ENCODE results near the gene RGP1. TPM values are rescaled to one million over a fixed set of nuclear protein-coding genes. Genes with fewer than 3 reads are reported as not detected.

RGP1 gene
- total RNA-seq, 2 donors from 2014 or later: 52.0 to 53.9 TPM

- Histone ChIP-seq H3K27ac (no peak overlapping the region), H3K9me3 (no peaks in the 10 kb centered on the region), H3K4me1 (no peaks in the 10 kb centered on the region), H3K36me3 (peaks cover 59% of the 10 kb centered on the region), H3K4me3 (no peak overlapping the region), H3K27me3 (no peaks in the 10 kb centered on the region), H3K9ac (ENCODE audit: low read depth in 2 of 2, low read length in 2 of 2) (no peak overlapping the region)
- intact Hi-C loops (cut with DNase I): no loop called here
- TF ChIP-seq CTCF (IDR thresholded peaks at IDR 0.05): no peak
- no peak for DNase-seq
Measured at GRCh38 chr9:35716230-35716629, 32.9 kb upstream of the RGP1 start.

- no peak overlapping the region for H3K27ac ChIP-seq
- DNase-seq: no peak
- H3K4me3 ChIP-seq: no peak overlapping the region
- TF ChIP-seq CTCF (IDR thresholded peaks at IDR 0.05): no peak
- intact Hi-C loops (cut with DNase I): no loop called here
- no peak overlapping the region for H3K9ac ChIP-seq (ENCODE audit: low read depth in 2 of 2, low read length in 2 of 2)
- H3K36me3 ChIP-seq: peaks cover 67% of the 10 kb centered on the region
- H3K9me3 ChIP-seq: no peaks in the 10 kb centered on the region
- no peaks in the 10 kb centered on the region for H3K27me3 ChIP-seq
- no peaks in the 10 kb centered on the region for H3K4me1 ChIP-seq
Measured at GRCh38 chr9:35717132-35717870, 31.8 kb upstream of the RGP1 start.

- intact Hi-C loops (cut with DNase I): no loop called here
- H3K27me3 ChIP-seq: no peaks in the 10 kb centered on the region
- H3K27ac ChIP-seq: no peak overlapping the region
- H3K36me3 ChIP-seq: peaks cover 68% of the 10 kb centered on the region
- no peak for TF ChIP-seq CTCF (IDR thresholded peaks at IDR 0.05)
- DNase-seq: no peak
- no peaks in the 10 kb centered on the region for H3K4me1 ChIP-seq
- H3K4me3 ChIP-seq: no peak overlapping the region
- H3K9ac ChIP-seq (ENCODE audit: low read depth in 2 of 2, low read length in 2 of 2): no peak overlapping the region
- no peaks in the 10 kb centered on the region for H3K9me3 ChIP-seq
Measured at GRCh38 chr9:35718721-35719511, 30.2 kb upstream of the RGP1 start.

GRCh38 chr9:35719546-35719945, 29.5 kb upstream of the RGP1 start:
- TF ChIP-seq CTCF (IDR thresholded peaks at IDR 0.05): no peak
- intact Hi-C loops (cut with DNase I): no loop called here
- Histone ChIP-seq H3K4me1 (no peaks in the 10 kb centered on the region), H3K4me3 (no peak overlapping the region), H3K9ac (ENCODE audit: low read depth in 2 of 2, low read length in 2 of 2) (no peak overlapping the region), H3K27me3 (no peaks in the 10 kb centered on the region), H3K36me3 (peaks cover 68% of the 10 kb centered on the region), H3K9me3 (no peaks in the 10 kb centered on the region), H3K27ac (no peak overlapping the region)
- DNase-seq: no peak

- Histone ChIP-seq H3K4me3 (no peak overlapping the region), H3K36me3 (peaks cover 50% of the 10 kb centered on the region), H3K9me3 (no peaks in the 10 kb centered on the region), H3K4me1 (peaks cover under 1% of the 10 kb centered on the region), H3K9ac (ENCODE audit: low read depth in 2 of 2, low read length in 2 of 2) (no peak overlapping the region), H3K27ac (no peak overlapping the region), H3K27me3 (no peaks in the 10 kb centered on the region)
- no peak for TF ChIP-seq CTCF (IDR thresholded peaks at IDR 0.05)
- DNase-seq: no peak
- intact Hi-C loops (cut with DNase I): no loop called here
Measured at GRCh38 chr9:35723426-35723825, 25.7 kb upstream of the RGP1 start.

Data from colonic mucosa (tissue), 4 donors.